ENCODE data around the gene POLR2A.

DNA sequence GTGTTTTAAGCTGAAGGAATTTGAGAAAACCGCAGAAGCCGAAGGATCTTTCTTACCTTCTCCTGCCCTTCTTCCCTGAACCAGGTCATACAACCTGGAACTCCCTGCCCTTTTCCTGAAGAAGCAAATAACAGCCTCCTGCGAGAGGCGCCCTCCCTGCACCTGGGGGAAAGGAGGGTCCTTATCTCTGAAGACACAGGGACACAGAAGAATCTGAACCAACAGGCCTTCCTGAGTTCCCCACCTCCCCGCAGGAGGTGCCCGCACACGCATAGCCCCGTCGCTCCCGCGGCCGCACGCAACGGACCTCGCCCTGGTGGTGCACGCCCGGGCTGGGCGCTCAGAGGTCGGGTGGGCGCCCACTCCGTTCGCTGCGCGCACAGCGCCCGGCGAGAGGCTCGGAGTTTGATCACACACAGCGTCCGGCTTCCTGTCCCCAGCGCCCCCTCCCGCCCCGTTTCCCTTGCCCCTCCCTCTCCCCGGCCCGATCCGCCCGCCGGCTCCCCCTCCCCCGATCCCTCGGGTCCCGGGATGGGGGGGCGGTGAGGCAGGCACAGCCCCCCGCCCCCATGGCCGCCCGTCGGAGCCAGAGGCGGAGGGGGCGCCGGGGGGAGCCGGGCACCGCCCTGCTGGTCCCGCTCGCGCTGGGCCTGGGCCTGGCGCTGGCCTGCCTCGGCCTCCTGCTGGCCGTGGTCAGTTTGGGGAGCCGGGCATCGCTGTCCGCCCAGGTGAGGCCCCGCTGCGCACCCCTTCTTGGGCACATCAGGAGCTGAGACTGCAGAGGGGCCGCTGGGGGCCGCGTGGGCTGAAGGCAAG lies 64.6 kb downstream of the POLR2A start, which contains the start of gene TNFSF12:
- TF ChIP-seq, protein P1, sequence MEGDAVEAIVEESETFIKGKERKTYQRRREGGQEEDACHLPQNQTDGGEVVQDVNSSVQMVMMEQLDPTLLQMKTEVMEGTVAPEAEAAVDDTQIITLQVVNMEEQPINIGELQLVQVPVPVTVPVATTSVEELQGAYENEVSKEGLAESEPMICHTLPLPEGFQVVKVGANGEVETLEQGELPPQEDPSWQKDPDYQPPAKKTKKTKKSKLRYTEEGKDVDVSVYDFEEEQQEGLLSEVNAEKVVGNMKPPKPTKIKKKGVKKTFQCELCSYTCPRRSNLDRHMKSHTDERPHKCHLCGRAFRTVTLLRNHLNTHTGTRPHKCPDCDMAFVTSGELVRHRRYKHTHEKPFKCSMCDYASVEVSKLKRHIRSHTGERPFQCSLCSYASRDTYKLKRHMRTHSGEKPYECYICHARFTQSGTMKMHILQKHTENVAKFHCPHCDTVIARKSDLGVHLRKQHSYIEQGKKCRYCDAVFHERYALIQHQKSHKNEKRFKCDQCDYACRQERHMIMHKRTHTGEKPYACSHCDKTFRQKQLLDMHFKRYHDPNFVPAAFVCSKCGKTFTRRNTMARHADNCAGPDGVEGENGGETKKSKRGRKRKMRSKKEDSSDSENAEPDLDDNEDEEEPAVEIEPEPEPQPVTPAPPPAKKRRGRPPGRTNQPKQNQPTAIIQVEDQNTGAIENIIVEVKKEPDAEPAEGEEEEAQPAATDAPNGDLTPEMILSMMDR (conservative IDR thresholded peaks at IDR 0.05; ENCODE audit: low read depth, low read length): no peak
- TF ChIP-seq EZH2 (IDR thresholded peaks at IDR 0.05; ENCODE audit: low read length, unreplicated experiment) (no peak), EZH2phosphoT487 (IDR thresholded peaks at IDR 0.05; ENCODE audit: borderline replicate concordance, low read length) (no peak)
